Measurements from ENCODE around the gene EIF3A.
"Not testable (repeated sequence)": the region's sequence is repeated elsewhere in the genome, so short reads cannot be mapped to it uniquely, and the experiment has no call there.

- TF ChIP-seq, protein P1, sequence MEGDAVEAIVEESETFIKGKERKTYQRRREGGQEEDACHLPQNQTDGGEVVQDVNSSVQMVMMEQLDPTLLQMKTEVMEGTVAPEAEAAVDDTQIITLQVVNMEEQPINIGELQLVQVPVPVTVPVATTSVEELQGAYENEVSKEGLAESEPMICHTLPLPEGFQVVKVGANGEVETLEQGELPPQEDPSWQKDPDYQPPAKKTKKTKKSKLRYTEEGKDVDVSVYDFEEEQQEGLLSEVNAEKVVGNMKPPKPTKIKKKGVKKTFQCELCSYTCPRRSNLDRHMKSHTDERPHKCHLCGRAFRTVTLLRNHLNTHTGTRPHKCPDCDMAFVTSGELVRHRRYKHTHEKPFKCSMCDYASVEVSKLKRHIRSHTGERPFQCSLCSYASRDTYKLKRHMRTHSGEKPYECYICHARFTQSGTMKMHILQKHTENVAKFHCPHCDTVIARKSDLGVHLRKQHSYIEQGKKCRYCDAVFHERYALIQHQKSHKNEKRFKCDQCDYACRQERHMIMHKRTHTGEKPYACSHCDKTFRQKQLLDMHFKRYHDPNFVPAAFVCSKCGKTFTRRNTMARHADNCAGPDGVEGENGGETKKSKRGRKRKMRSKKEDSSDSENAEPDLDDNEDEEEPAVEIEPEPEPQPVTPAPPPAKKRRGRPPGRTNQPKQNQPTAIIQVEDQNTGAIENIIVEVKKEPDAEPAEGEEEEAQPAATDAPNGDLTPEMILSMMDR (IDR thresholded peaks at IDR 0.05), result not testable (repeated sequence)
- TF ChIP-seq POLR2A (IDR thresholded peaks at IDR 0.05), result not testable (repeated sequence)
These were observed 16.2 kb upstream of the EIF3A start for GRCh38 chr10:119096641-119097415.
